ENCODE data around the gene CABCOCO1. TPM values are rescaled to one million over a fixed set of nuclear protein-coding genes. Genes with fewer than 3 reads are reported as not detected.

Gene CABCOCO1
- total RNA-seq, 1 experiment from 2014 or later, result not detected

- no peak for TF ChIP-seq TCF7L2 (IDR thresholded peaks at IDR 0.05; ENCODE audit: borderline replicate concordance, extremely low read depth, insufficient read depth, insufficient read length)
- no peak for TF ChIP-seq EZH2 (IDR thresholded peaks at IDR 0.05)
- no peak for TF ChIP-seq FOSL1 (IDR thresholded peaks at IDR 0.05; ENCODE audit: low read depth)
- no peak for TF ChIP-seq SIN3A (IDR thresholded peaks at IDR 0.05; ENCODE audit: low read depth)
- TF ChIP-seq ZFX (IDR thresholded peaks at IDR 0.05), result no peak
- no peak for TF ChIP-seq REST (IDR thresholded peaks at IDR 0.05; ENCODE audit: low read depth)
- TF ChIP-seq JUND (IDR thresholded peaks at IDR 0.05), result no peak
- TF ChIP-seq EZH2phosphoT487 (IDR thresholded peaks at IDR 0.05; ENCODE audit: borderline replicate concordance), result no peak
- TF ChIP-seq RAD21 (IDR thresholded peaks at IDR 0.05; ENCODE audit: low read depth), result no peak
- TF ChIP-seq ELF1 (IDR thresholded peaks at IDR 0.05; ENCODE audit: borderline replicate concordance, low read depth), result no peak
Observed at GRCh38 chr10:61701706-61702105, 39.0 kb downstream of the CABCOCO1 start (continued).

- H3K9me2 ChIP-seq (ENCODE audit: insufficient read depth), result no peaks in the 10 kb centered on the region
- no peaks in the 10 kb centered on the region for H4K20me1 ChIP-seq (ENCODE audit: insufficient read depth)
- POLR2A ChIA-PET, result no interaction called here
- H3K4me3 ChIP-seq (replicated peaks in 1 of 2; ENCODE audit: low read depth in 1 of 2, low read length in 2 of 2), result no peak overlapping the region
- no peak overlapping the region for H3K27ac ChIP-seq (ENCODE audit: low read depth, low read length)
- CTCF ChIA-PET, result no interaction called here
- H3K4me1 ChIP-seq (ENCODE audit: control insufficient read depth in 1 of 2, insufficient read depth in 2 of 2, low read length in 2 of 2), result no peaks in the 10 kb centered on the region
- H3K27me3 ChIP-seq (ENCODE audit: insufficient read depth, low read length), result no peaks in the 10 kb centered on the region
- no peak for ATAC-seq
- H2AFZ ChIP-seq (ENCODE audit: low read depth, low read length, poor library complexity, severe bottlenecking), result no peak overlapping the region
- H3K9me3 ChIP-seq (ENCODE audit: control insufficient read depth in 1 of 2, insufficient read depth in 1 of 2, low read depth in 1 of 2, low read length in 2 of 2), result no peaks in the 10 kb centered on the region
- H3K4me2 ChIP-seq (ENCODE audit: low read length), result no peak overlapping the region
- DNase-seq (ENCODE audit: low read depth, low spot score), result no peak
- no peak overlapping the region for H3K9ac ChIP-seq (ENCODE audit: low read length)
- H3K79me2 ChIP-seq (ENCODE audit: insufficient read depth, low read length), result no peaks in the 10 kb centered on the region
- RAD21 ChIA-PET (ENCODE audit: low non-redundant PET in 1 of 2, low total read pairs in 2 of 2, uncharacterized antibody in 2 of 2, unreplicated experiment in 2 of 2), result no interaction called here
- intact Hi-C loops (cut with micrococcal nuclease), result no loop called here
- no TSS peak for BruUV-seq (replicated peaks)
- TF ChIP-seq TCF7L2 (IDR thresholded peaks at IDR 0.05; ENCODE audit: borderline replicate concordance, extremely low read depth, insufficient read depth, insufficient read length) (no peak), ZFX (IDR thresholded peaks at IDR 0.05) (no peak), YY1 (IDR thresholded peaks at IDR 0.05; ENCODE audit: extremely low read depth, insufficient replicate concordance, low read depth, low read length) (no peak), FOSL1 (IDR thresholded peaks at IDR 0.05; ENCODE audit: low read depth) (no peak), EGR1 (IDR thresholded peaks at IDR 0.05; ENCODE audit: low read depth) (no peak), POLR2A (IDR thresholded peaks at IDR 0.05; ENCODE audit: borderline replicate concordance, extremely low read depth, insufficient read depth, insufficient read length) (no peak), SIN3A (IDR thresholded peaks at IDR 0.05; ENCODE audit: low read depth) (no peak), SP1 (IDR thresholded peaks at IDR 0.05; ENCODE audit: low read depth) (no peak)
- H3K36me3 ChIP-seq (ENCODE audit: control insufficient read depth in 1 of 2, insufficient read depth in 2 of 2, low read length in 2 of 2), result no peaks in the 10 kb centered on the region
Observed at GRCh38 chr10:61702584-61702983, 39.9 kb downstream of the CABCOCO1 start.

All from HCT116 (cell line).